Astrocyte (in vitro differentiated cells and primary cell): ENCODE measurements around the gene ATXN10.

ENCODE experiments used
- EZH2 ChIP-seq: IDR thresholded peaks from 2 replicates; pipeline ENCODE4 v1.6.1; 2012; ENCODE audit warnings: mild to moderate bottlenecking, low read length, inconsistent platforms; ENCODE audit not compliant: insufficient read depth
- TF ChIP-seq, protein P1 (sequence below): IDR thresholded peaks from 2 replicates; pipeline ENCODE4 v1.5.1; 2011; ENCODE audit warnings: low read depth, mild to moderate bottlenecking, inconsistent platforms, low read length, moderate library complexity; ENCODE audit not compliant: insufficient read depth

DNA sequence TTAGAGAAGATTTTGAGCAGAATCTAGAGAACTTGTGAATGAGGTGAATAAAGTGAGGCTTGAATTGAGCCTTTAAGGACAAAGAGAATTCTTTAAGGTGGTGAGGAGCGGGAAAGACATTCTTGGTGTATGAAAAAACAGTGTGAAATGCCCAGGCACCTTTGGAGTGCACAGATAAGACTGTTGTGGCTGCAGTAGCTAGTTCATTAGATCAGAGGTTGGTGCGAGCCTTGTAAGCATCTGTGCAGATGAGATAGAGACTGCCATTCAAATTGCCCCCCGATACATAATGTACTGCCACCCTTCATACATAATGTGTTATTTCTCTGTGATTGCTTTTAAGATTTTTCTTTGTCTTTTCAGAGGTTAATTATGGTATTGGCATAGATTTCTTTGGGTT, 31.3 kb downstream of the ATXN10 start:
- TF ChIP-seq, protein P1, sequence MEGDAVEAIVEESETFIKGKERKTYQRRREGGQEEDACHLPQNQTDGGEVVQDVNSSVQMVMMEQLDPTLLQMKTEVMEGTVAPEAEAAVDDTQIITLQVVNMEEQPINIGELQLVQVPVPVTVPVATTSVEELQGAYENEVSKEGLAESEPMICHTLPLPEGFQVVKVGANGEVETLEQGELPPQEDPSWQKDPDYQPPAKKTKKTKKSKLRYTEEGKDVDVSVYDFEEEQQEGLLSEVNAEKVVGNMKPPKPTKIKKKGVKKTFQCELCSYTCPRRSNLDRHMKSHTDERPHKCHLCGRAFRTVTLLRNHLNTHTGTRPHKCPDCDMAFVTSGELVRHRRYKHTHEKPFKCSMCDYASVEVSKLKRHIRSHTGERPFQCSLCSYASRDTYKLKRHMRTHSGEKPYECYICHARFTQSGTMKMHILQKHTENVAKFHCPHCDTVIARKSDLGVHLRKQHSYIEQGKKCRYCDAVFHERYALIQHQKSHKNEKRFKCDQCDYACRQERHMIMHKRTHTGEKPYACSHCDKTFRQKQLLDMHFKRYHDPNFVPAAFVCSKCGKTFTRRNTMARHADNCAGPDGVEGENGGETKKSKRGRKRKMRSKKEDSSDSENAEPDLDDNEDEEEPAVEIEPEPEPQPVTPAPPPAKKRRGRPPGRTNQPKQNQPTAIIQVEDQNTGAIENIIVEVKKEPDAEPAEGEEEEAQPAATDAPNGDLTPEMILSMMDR, result no peak
- no peak for TF ChIP-seq EZH2
